A673 (cell line): ENCODE measurements around the gene INPP5A.

Experiments
- CTCF ChIP-seq: fragments of 300-800, 200-600 bp; sonication (generic); conservative IDR thresholded peaks from 2 replicates; pipeline ENCODE4 v1.5.1; 2017; ENCODE audit warnings: low read depth, mild to moderate bottlenecking, antibody characterized with exemption, low read length, moderate library complexity, mixed read lengths
- EZH2 ChIP-seq: fragments of 200-600 bp; sonication (generic); IDR thresholded peaks from 2 replicates; pipeline ENCODE4 v1.6.1; 2017; ENCODE audit warnings: borderline replicate concordance, low read depth, mild to moderate bottlenecking, mixed read lengths, antibody characterized with exemption, low read length; ENCODE audit not compliant: poor library complexity, severe bottlenecking

- no peak for TF ChIP-seq CTCF
- no peak for TF ChIP-seq EZH2
Measured at GRCh38 chr10:132512052-132512442, 25.5 kb upstream of the INPP5A start.
